HG02610 (cell line): ENCODE measurements around the gene CBR3.
A peak's percentile ranks its signal among the peaks of the same experiment; 100 is the strongest.
"Not testable (repeated sequence)": the region's sequence is repeated elsewhere in the genome, so short reads cannot be mapped to it uniquely, and the experiment has no call there.

ENCODE experiments used
- ATAC-seq: cut with Tn5 transposase; IDR thresholded peaks from one replicate; pipeline ENCODE4 v1.9.1; 2021; ENCODE audit warnings: mild to moderate bottlenecking, moderate library complexity; ENCODE audit not compliant: unreplicated experiment

Gene CBR3

DNA sequence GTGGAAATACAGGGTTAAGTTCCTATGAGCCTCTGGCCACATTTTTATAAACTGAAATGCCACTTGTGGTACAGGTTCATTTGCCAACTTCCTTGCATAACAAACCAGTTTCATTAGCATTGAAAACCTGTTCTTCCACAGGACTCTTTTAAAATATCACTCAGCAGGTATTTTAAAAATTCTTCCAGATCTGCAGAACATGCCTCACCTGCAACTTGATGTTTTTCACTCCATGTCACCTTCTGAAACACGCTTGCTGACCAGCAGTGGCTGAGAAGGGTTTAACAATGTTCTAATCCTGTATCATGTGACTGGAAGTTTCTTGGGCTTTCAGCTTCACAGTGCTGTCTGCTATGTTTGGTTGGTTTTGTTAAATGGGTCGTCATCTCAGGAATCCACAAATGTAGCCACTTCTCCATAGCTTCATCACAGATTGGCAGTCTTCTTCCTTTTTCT, 17.6 kb upstream of the CBR3 start:
- no peak for ATAC-seq

DNA sequence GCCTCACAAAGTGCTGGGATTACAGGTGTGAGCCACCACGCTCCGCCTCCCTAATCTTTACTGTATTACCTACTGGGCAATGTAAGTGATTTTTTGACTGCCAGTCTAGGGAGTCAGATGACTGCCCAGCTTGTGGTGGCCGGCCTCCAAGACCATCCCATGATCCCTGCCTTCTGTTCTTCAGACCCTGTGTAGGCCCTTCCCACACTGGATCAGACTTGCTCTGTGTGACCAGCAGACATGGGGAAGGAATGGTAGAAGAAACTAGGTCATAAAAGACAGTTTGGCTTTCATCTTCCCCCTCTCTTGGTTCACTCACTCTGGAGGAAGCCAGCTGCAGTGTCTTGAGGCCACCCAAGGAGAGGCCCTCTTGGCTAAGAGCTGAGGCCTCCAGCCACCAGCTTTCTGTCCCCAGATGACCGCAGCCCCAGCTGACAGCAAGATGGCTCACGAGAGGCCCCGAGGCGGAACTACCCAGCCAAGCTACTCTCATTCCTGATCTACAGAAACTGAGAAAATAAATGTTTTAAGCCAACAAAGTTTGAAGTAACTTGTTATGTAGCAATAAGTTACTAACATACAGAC, 14.5 kb upstream of the CBR3 start:
- no peak for ATAC-seq

DNA sequence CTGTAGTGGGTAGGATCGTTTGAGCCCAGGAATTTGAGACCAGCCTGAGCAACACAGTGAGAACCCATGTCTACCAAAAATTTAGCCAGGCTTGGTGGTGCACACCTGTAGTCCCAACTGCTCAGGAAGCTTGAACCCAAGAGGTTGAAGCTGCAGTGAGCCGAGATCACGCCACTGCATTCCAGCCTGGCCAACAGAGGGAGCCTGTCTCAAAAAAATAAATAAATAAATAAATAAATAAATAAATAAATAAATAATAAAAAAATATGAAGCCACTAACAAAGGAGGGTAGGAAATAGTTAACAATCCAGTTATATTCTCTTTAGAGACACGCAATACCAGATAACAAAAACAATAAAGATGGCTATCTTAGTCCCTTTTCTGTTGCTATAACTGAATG, 11.9 kb upstream of the CBR3 start:
- no peak for ATAC-seq

DNA sequence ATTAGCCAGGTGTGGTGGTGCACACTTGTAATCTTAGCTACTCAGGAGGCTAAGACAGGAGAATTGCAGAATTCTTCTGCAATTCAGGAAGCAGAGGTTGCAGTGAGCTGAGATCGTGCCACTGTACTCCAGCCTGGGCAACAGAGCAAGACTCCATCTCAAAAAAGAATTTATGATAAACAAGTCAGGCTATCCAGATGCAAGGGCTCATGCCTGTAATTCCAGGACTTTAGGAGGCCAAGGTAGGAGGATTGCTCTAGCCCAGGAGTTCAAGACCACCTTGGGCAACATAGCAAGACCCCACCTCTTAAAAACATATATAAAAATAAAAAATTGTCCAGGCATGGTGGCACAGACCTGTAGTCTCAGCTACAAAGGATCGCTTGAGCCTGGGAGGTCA, 10.5 kb upstream of the CBR3 start:
- ATAC-seq: no peak

DNA sequence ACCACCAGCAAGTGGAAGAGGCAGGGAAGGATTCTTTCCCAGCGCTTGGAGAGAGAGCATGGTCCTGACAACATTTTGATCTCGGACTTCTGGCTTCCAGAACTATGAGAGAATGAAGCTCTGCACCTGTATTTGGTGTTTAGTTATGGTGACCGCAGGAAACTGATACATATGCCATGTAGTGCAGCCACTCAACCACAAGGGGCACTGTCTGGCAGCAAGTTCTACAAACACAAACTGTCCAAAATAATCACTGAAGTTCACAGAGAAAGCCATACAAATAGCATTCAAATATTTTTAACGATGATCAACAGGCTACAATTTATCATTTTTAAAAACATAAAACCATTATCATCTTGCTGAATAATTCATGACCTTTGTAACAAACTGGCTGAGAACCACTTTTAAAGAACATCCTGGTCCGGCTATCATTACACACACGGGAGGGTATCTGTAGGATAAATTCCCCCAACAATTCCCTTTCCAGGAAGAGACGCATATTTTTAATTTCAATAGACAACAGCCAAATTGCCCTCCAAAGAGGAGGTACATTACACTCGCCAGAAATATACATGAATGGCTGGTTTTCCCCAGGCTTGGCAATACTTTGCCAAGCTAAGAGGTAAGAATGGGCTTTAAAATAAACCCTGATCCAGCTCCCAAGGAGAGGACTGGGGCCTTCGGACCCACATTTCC, 9.2 kb upstream of the CBR3 start:
- ATAC-seq: no peak

DNA sequence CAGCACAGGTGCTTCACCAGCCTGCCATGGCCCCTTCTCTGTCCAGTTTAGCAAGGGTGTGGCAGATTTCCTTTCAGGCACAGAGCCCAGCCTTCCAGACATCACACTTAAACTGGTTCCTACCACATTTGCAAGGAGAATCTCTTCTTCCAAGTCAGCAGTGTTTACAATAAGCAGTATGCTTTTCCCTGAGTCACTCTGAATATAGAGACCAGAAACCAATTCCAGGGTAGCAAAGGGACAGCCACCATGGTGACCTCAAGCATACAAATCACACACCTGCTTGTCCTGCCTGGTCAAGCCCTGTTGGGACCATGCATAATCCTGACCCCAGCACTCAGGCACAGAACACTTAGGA, 8.7 kb upstream of the CBR3 start:
- no peak for ATAC-seq

DNA sequence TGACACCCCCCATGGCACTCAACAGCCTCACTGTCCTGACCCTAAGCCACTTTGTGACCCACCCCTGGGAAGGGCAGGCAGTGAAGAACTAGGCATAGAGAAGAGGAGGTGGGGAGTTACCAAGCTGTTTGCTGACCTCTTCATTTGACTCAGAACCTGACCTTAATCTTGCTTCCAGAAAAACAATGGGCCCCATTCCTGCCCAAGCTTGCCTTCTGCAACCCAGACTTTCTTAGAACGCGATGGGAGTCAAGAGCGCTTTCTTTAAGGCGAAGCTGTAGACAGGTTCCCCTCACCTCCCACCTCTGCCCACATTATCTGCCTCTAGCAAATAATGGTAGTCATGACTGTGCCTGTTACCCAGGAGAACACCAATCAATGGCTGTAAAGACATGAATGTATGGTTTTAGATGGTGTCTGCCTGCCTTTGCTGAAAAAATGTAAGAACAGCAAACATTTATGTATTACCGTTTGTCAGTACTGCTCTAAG, 8.2 kb upstream of the CBR3 start:
- no peak for ATAC-seq

DNA sequence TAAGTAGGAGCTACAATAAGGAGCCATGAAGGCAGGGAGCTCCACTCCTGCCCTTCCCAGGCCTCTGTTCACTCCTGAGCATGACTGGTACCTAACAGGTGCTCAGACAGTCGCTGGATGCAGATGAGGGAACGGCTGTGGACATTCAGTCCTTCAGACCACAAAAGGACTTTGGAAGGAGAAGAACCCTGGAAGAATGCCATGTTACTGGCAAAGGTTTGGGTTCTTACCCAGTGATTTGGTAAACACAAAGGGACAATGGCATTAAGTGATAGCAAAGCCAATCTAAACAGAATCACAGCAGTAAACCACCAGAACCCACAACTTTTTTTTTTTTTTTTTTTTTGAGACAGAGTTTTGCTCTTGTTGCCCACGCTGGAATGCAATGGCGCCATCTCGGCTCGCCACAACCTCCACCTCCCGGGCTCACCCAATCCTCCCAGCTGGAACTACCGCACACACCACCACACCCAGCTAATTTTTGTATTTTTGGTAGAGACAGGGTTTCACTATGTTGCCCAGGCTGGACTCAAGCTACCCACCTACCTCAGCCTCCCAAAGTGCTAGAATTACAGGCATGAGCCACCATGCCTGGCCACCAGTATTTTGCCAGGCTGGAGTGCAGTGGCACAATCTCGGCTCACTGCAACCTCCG, 7.5 kb upstream of the CBR3 start:
- ATAC-seq: no peak

DNA sequence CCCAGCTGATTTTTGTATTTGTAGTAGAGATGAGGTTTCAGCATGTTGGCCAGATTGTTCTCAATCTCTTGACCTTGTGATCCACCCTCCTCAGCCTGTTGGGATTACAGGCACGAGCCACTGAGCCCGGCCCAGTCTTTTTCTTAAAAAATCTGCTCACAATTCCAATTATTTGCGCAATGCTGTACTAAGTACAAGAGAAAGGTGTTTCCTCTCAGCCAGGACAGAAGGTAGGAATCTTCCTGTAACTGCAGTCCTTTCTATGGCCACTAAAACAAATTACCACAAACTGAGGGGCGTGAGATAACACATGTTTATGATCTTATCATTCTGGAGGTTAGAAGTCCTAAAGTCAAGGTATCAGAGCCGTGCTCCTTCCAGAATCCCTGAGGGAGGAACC, 6.9 kb upstream of the CBR3 start:
- no peak for ATAC-seq

DNA sequence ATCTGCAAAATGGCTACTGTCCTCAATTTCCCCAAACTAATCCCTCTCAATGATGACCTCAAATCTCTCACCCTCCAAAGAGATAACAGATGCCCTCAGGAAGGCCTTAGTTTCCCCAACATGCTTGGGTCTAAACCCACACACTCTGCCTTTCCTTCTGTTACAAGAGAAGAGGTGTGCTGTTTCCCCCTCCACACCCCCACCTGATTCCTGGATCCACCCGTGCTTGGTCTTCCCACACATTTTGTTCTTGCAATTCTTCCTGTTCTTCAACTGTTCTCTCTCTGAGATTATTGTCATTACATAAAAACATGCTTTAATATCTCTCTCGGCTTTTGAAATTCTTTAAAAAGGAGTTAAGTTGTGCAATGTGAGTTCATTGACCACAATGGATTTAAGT, 5.7 kb upstream of the CBR3 start:
- ATAC-seq: no peak

DNA sequence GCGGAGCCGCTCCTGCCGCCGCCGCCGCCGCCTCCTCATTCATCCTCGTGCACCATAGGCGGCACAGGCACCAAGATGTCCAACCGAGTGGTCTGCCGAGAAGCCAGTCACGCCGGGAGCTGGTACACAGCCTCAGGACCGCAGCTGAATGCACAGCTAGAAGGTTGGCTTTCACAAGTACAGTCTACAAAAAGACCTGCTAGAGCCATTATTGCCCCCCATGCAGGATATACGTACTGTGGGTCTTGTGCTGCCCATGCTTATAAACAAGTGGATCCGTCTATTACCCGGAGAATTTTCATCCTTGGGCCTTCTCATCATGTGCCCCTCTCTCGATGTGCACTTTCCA, 4.5 kb upstream of the CBR3 start:
- not testable (repeated sequence) for ATAC-seq

DNA sequence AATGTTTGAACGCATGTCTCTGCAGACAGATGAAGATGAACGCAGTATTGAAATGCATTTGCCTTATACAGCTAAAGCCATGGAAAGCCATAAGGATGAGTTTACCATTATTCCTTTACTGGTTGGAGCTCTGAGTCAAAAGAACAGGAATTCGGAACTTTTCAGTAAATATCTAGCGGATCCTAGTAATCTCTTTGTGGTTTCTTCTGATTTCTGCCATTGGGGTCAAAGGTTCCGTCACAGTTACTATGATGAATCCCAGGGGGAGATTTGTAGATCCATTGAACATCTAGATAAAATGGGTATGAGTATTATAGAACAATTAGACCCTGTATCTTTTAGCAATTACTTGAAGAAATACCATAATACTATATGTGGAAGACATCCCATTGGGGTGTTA, 4.0 kb upstream of the CBR3 start:
- not testable (repeated sequence) for ATAC-seq

DNA sequence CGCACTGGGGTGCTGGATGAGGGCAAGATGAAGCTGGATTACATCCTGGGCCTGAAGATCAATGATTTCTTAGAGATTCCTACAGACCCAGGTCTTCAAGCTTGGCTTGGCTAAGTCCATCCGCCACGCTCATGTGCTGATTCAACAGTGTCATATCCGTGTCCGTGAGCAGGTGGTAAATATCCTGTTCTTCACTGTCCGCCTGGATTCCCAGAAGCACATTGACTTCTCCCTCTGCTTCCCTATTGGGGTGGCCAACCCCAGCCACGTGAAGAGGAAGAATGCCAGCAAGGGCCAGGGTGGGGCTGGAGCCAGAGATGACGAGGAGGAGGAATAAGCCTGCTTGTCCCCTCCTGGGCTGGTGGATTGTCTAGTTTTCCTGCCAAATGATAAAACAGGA, 2.2 kb upstream of the CBR3 start:
- ATAC-seq: no peak

DNA sequence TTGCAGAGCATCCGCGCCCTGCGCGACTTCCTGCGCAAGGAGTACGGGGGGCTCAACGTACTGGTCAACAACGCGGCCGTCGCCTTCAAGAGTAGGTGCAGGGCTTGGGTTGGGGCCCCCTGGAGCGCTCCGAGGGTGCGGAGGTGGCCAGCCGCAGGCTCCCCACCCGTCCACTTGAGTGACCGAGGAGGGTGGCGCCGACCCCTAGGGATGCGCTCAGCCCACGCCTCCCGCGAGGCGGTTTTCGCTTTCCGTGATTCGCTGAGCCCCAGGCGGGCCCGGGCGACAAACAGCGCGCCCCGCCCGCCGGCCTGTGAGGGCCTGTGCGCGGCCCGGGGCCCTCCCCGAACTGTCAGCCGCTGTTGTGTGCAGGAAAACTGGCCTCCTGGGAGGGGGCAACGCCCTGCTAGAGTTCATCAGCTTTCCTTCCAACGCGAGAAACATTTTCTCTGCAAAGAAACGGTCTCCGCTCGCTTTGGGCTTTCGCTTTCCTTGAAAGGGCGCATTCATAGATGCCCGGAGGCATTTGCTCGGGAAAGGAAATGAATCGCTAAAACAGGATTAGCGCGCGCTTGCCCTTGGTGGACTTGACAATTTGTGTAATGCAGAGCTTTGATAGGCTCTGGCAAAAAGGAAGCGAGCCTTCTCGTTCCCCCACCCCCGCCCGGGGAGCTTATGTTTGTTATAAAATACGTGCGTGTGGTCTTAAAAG, 668 bp downstream of the CBR3 start:
- no peak for ATAC-seq

DNA sequence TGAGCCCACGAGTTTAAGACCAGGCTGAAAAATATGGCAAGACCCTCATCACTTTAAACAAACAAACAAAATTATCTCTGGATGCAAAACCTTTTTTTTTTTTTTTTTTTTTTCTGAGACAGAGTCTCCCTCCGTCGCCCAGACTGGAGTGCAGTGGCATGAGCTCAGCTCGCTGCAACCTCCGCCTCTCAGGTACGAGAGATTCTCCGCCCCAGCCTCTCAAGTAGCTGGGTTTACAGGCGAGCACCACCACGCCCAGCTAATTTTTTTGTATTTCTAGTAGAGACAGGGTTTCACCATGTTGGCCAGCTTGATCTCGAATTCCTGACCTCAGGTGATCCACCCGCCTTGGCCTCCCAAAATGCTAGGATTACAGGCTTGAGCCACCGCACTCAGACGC, 4.9 kb downstream of the CBR3 start:
- not testable (repeated sequence) for ATAC-seq

DNA sequence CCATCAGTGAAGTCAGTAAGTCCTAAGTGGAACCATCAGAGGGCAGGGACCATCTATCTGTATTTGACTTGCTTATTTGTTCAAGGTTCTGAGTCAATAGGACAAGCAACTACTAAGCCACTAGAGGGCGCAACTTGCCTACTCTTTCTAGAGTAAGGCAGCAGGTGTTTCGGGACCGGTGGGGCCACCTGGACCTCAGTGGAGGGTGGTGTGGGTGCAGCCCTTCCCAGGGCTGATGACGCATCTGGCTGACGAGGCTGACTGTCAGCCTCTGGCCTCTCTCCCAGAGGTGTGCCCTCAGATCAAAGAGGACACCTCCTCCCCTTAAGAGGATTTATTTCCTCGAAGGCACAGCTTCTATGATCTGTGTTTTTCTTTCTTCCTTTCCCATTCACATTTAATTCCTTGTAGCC, 6.6 kb downstream of the CBR3 start:
- ATAC-seq: peak; percentile 80

DNA sequence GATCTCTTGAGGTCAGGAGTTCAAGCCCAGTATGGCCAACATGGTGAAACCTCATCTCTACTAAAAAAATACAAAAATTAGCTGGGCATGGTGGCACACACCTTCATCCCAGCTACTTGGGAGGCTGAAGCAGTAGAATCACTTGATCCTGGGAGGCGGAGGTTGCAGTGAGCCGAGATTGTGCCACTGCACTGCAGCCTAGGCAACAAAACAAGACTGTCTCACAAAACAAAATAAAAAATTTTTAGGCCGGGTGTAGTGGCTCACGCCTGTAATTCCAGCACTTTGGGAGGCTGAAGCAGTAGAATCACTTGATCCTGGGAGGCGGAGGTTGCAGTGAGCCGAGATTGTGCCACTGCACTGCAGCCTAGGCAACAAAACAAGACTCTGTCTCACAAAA, 9.4 kb downstream of the CBR3 start:
- ATAC-seq: not testable (repeated sequence)

DNA sequence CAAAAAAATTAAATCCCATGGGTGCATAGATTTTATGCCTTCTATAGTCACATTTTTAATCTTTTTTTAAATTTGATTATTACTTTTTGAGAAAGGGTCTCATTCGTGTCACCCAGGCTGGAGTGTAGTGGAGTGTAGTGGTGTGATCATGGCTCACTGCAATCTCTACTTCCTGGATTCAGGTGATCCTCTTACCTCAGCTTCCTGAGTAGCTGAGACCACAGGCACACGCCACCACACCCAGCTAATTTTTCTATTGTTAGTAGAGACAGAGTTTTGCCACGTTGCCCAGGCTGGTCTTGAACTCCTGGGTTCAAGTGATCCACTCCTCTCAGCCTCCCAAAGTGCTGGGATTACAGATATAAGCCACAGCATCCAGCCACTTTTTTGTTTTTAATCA, 10.4 kb downstream of the CBR3 start:
- no peak for ATAC-seq

DNA sequence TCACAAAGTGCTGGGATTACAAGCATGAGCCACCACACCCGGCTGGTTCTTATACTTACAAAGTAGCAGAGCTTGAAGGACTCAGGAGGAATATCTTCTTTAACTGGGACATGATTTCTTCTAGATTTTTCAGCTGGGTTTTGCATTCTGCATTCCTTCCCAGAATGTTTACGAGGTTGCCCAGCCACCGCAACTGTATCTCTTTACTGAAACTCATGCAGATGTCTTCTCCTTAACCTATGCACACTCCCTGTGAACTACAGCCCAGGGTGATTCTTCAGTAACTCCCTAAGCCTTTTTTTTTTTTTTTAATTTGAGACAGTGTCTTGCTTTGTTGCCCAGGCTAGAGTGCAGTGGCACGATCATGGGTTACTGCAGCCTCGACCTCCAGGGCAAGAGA, 13.0 kb downstream of the CBR3 start:
- no peak for ATAC-seq

DNA sequence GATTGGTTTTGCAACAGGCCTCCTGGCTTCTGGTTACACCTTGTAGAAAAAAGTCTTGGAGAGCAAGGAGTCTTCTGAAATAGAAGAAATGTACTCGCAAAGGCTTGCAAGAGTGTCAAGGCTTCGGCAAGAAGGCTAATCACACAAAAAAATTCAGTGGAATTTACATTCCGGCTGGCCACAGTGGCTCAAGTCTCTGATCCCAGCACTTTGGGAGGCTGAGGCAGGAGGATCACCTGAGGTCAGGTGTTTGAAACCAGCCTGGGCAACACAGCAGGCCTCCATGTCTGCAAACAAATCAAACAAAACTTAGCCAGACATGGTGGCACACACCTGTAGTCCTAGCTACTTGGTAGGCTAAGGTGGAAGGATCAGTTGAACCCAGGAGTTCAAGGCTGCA, 14.0 kb downstream of the CBR3 start:
- no peak for ATAC-seq

DNA sequence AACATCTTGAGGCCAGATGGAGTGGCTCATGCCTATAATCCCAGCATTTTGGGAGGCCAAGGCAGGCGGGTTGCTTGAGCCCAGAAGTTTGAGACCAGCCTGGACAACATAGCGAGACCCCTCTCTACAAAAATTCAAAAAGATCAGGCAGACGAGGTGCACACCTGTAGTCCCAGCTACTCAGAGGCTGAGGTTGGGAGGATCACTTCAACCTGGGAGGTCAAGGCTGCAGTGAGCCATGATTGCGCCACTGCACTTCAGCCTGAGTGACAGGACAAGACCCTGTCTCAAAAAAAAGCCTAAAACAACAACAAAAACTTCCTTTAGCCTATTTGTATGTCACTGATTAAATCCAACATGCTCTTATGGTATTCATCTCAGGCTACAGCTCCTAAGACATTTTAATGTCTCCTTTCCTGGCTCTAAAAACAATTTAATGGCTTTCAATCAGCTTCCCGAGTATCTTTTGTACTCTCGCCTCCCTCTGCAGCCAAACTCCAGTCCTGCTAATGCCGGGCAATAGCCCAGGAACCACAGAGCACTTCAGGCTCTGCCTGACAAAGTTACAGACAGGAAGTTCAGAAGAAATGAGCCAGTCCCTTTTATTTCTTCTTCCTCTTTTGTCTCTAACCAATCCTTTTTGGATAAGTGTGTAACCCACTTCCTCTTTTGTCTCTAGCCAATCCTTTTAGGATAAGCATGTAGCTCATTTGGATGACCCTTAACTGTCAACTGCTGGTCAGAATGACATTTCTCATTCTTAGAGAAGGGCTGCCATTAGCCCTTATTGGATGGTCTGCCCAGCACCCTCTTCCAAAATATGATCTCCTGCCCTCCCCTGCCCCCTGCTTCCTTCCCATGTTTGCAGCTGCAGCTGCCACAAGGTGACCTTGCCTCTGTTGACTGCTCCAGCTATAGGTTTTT, 15.2 kb downstream of the CBR3 start:
- no peak for ATAC-seq
